WTC11 (cell line): Measurements from ENCODE around the gene TPBGL. TPM values are rescaled to one million over a fixed set of nuclear protein-coding genes. Genes with fewer than 3 reads are reported as not detected.

Experiments used
- ATF1 ChIP-seq: sonication (generic); formaldehyde crosslinking; IDR thresholded peaks from 2 replicates; pipeline ENCODE4 v1.8.1; 2023; ENCODE audit warnings: mild to moderate bottlenecking, moderate library complexity, missing genetic modification reagents
- CBFB ChIP-seq: sonication (generic); formaldehyde crosslinking; IDR thresholded peaks from 2 replicates; pipeline ENCODE4 v1.8.1; 2022; ENCODE audit warnings: mild to moderate bottlenecking, low read depth, missing genetic modification reagents
- CREB1 ChIP-seq: sonication (generic); formaldehyde crosslinking; IDR thresholded peaks from 2 replicates; pipeline ENCODE4 v1.8.0; 2023; ENCODE audit warnings: mild to moderate bottlenecking, missing genetic modification reagents
- CREM ChIP-seq: sonication (generic); formaldehyde crosslinking; IDR thresholded peaks from 2 replicates; pipeline ENCODE4 v1.8.1; 2022; ENCODE audit warnings: mild to moderate bottlenecking, missing genetic modification reagents, moderate library complexity
- ETV6 ChIP-seq: sonication (generic); formaldehyde crosslinking; IDR thresholded peaks from 2 replicates; pipeline ENCODE4 v1.8.1; 2022; ENCODE audit warnings: mild to moderate bottlenecking, missing genetic modification reagents
- FOXJ3 ChIP-seq: sonication (generic); formaldehyde crosslinking; IDR thresholded peaks from 2 replicates; pipeline ENCODE4 v1.9.0; 2021; ENCODE audit warnings: missing genetic modification reagents, mild to moderate bottlenecking, borderline replicate concordance
- FOXK1 ChIP-seq: sonication (generic); formaldehyde crosslinking; IDR thresholded peaks from 2 replicates; pipeline ENCODE4 v1.8.0; 2022; ENCODE audit warnings: mild to moderate bottlenecking, moderate library complexity, missing genetic modification reagents
- JAZF1 ChIP-seq: fragments of 250-450 bp; sonication (Bioruptor Pico); IDR thresholded peaks from 2 replicates; pipeline ENCODE4 v1.9.0; 2021; ENCODE audit warnings: moderate library complexity, mild to moderate bottlenecking, inconsistent platforms
- KAT7 ChIP-seq: sonication (generic); formaldehyde crosslinking; IDR thresholded peaks from 2 replicates; pipeline ENCODE4 v1.8.1; 2023; ENCODE audit warnings: missing genetic modification reagents, mild to moderate bottlenecking, borderline replicate concordance
- NFE2L1 ChIP-seq: sonication (generic); formaldehyde crosslinking; IDR thresholded peaks from 2 replicates; pipeline ENCODE4 v1.8.1; 2023; ENCODE audit warnings: missing genetic modification reagents
- OVOL2 ChIP-seq: fragments of 250-450 bp; sonication (Bioruptor Pico); IDR thresholded peaks from 2 replicates; pipeline ENCODE4 v1.9.0; 2021; ENCODE audit warnings: mild to moderate bottlenecking, borderline replicate concordance
- PRRX2 ChIP-seq: fragments of 250-450 bp; sonication (Bioruptor Pico); IDR thresholded peaks from 2 replicates; pipeline ENCODE4 v1.8.0; 2021; ENCODE audit warnings: mild to moderate bottlenecking
- RORB ChIP-seq: fragments of 250-450 bp; sonication (Bioruptor Pico); IDR thresholded peaks from 2 replicates; pipeline ENCODE4 v1.9.0; 2021; ENCODE audit warnings: mild to moderate bottlenecking
- SMAD3 ChIP-seq: sonication (generic); formaldehyde crosslinking; IDR thresholded peaks from 2 replicates; pipeline ENCODE4 v1.8.0; 2022; ENCODE audit warnings: missing genetic modification reagents, mild to moderate bottlenecking, borderline replicate concordance
- SMAD4 ChIP-seq: sonication (generic); formaldehyde crosslinking; IDR thresholded peaks from 2 replicates; pipeline ENCODE4 v1.8.0; 2022; ENCODE audit warnings: mild to moderate bottlenecking, missing genetic modification reagents
- TCF7 ChIP-seq: sonication (generic); formaldehyde crosslinking; IDR thresholded peaks from 2 replicates; pipeline ENCODE4 v1.8.0; 2022; ENCODE audit warnings: mild to moderate bottlenecking, low read depth, missing genetic modification reagents, moderate library complexity
- ZNF263 ChIP-seq: sonication (generic); formaldehyde crosslinking; IDR thresholded peaks from 2 replicates; pipeline ENCODE4 v1.8.1; 2022; ENCODE audit warnings: low read depth, mild to moderate bottlenecking, moderate library complexity, missing genetic modification reagents
- ZNF396 ChIP-seq: fragments of 250-450 bp; sonication (Bioruptor Pico); IDR thresholded peaks from 2 replicates; pipeline ENCODE4 v1.8.0; 2021; ENCODE audit warnings: mild to moderate bottlenecking, moderate library complexity, borderline replicate concordance
- total RNA-seq: library from RNA; stranded (reverse); gene quantifications from 3 replicates; pipeline ENCODE4 v1.2.3, GENCODE V29; 2021
- TF ChIP-seq, protein P1 (sequence below): sonication (generic); formaldehyde crosslinking; IDR thresholded peaks from 2 replicates; pipeline ENCODE4 v1.8.1; 2023; ENCODE audit warnings: mild to moderate bottlenecking, missing genetic modification reagents
- TF ChIP-seq, protein P2 (sequence below): sonication (generic); formaldehyde crosslinking; IDR thresholded peaks from 2 replicates; pipeline ENCODE4 v1.8.1; 2023; ENCODE audit warnings: mild to moderate bottlenecking, missing genetic modification reagents, moderate library complexity
- TF ChIP-seq, protein P3 (sequence below): fragments of 250-450 bp; sonication (Bioruptor Pico); IDR thresholded peaks from 2 replicates; pipeline ENCODE4 v1.9.0; 2021; ENCODE audit warnings: moderate library complexity, mild to moderate bottlenecking, inconsistent platforms, borderline replicate concordance
- TF ChIP-seq, protein P4 (sequence below): sonication (generic); formaldehyde crosslinking; IDR thresholded peaks from 2 replicates; pipeline ENCODE4 v1.8.1; 2023; ENCODE audit warnings: mild to moderate bottlenecking, missing genetic modification reagents, moderate library complexity
- TF ChIP-seq, protein P5 (sequence below): fragments of 250-450 bp; sonication (Bioruptor Pico); IDR thresholded peaks from 2 replicates; pipeline ENCODE4 v1.9.0; 2021; ENCODE audit warnings: mild to moderate bottlenecking
- TF ChIP-seq, protein P6 (sequence below): sonication (generic); formaldehyde crosslinking; IDR thresholded peaks from 2 replicates; pipeline ENCODE4 v1.8.1; 2022; ENCODE audit warnings: mild to moderate bottlenecking, missing genetic modification reagents, moderate library complexity, borderline replicate concordance
- TF ChIP-seq, protein P7 (sequence below): sonication (generic); formaldehyde crosslinking; IDR thresholded peaks from 2 replicates; pipeline ENCODE4 v1.8.0; 2023; ENCODE audit warnings: mild to moderate bottlenecking, missing genetic modification reagents
- TF ChIP-seq, protein P8 (sequence below): fragments of 250-450 bp; sonication (Bioruptor Pico); IDR thresholded peaks from 2 replicates; pipeline ENCODE4 v1.9.0; 2021; ENCODE audit warnings: mild to moderate bottlenecking, borderline replicate concordance

The TPBGL gene
- total RNA-seq, 1 experiment from 2014 or later = 0.37 TPM

DNA sequence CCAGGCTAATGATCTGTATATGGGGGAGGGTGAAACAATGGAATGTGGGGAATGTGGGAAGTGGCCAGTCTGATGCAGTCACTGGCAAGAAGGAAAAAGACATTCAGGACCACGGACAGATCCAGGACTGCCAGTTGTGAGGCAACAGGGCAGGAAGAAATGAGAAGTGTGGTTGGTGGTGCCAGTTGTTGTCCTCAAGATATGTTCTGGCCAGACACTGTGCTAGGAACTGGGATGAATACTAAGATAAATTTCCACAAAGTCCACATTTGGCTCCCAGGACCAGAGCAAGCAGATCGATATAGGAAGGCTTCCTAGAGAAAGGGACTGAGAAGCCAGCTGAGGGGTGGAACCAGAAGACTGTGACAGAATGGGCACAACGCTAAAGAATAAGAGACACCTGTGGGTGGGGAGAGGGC, 6.8 kb upstream of the TPBGL start (continued):
- TF ChIP-seq, protein P1, sequence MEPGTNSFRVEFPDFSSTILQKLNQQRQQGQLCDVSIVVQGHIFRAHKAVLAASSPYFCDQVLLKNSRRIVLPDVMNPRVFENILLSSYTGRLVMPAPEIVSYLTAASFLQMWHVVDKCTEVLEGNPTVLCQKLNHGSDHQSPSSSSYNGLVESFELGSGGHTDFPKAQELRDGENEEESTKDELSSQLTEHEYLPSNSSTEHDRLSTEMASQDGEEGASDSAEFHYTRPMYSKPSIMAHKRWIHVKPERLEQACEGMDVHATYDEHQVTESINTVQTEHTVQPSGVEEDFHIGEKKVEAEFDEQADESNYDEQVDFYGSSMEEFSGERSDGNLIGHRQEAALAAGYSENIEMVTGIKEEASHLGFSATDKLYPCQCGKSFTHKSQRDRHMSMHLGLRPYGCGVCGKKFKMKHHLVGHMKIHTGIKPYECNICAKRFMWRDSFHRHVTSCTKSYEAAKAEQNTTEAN (CRISPR knock-in tag) = no peak; the same call in 1 of the 2 replicates
- TF ChIP-seq SMAD3 (CRISPR knock-in tag) = peak; percentile 72; the same call in 1 of the 2 replicates
- TF ChIP-seq, protein P2, sequence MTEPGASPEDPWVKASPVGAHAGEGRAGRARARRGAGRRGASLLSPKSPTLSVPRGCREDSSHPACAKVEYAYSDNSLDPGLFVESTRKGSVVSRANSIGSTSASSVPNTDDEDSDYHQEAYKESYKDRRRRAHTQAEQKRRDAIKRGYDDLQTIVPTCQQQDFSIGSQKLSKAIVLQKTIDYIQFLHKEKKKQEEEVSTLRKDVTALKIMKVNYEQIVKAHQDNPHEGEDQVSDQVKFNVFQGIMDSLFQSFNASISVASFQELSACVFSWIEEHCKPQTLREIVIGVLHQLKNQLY (CRISPR knock-in tag) = no peak
- TF ChIP-seq OVOL2 (CRISPR knock-in tag) = no peak
- TF ChIP-seq JAZF1 (CRISPR knock-in tag) = no peak
- no peak for TF ChIP-seq ATF1 (CRISPR knock-in tag)
- no peak for TF ChIP-seq ETV6 (CRISPR knock-in tag)
- TF ChIP-seq, protein P3, sequence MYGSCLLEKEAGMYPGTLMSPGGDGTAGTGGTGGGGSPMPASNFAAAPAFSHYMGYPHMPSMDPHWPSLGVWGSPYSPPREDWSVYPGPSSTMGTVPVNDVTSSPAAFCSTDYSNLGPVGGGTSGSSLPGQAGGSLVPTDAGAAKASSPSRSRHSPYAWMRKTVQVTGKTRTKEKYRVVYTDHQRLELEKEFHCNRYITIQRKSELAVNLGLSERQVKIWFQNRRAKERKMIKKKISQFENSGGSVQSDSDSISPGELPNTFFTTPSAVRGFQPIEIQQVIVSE (CRISPR knock-in tag) = no peak
- TF ChIP-seq, protein P4, sequence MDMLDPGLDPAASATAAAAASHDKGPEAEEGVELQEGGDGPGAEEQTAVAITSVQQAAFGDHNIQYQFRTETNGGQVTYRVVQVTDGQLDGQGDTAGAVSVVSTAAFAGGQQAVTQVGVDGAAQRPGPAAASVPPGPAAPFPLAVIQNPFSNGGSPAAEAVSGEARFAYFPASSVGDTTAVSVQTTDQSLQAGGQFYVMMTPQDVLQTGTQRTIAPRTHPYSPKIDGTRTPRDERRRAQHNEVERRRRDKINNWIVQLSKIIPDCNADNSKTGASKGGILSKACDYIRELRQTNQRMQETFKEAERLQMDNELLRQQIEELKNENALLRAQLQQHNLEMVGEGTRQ = no peak
- no peak for TF ChIP-seq CBFB (CRISPR knock-in tag)
- TF ChIP-seq KAT7 (CRISPR knock-in tag) = no peak
- no peak for TF ChIP-seq ZNF263 (CRISPR knock-in tag)
- TF ChIP-seq TCF7 = no peak
- no peak for TF ChIP-seq RORB (CRISPR knock-in tag)
- TF ChIP-seq CREM = no peak
- peak; percentile 55; the same call in 1 of the 2 replicates for TF ChIP-seq CREB1 (CRISPR knock-in tag)
- TF ChIP-seq, protein P5, sequence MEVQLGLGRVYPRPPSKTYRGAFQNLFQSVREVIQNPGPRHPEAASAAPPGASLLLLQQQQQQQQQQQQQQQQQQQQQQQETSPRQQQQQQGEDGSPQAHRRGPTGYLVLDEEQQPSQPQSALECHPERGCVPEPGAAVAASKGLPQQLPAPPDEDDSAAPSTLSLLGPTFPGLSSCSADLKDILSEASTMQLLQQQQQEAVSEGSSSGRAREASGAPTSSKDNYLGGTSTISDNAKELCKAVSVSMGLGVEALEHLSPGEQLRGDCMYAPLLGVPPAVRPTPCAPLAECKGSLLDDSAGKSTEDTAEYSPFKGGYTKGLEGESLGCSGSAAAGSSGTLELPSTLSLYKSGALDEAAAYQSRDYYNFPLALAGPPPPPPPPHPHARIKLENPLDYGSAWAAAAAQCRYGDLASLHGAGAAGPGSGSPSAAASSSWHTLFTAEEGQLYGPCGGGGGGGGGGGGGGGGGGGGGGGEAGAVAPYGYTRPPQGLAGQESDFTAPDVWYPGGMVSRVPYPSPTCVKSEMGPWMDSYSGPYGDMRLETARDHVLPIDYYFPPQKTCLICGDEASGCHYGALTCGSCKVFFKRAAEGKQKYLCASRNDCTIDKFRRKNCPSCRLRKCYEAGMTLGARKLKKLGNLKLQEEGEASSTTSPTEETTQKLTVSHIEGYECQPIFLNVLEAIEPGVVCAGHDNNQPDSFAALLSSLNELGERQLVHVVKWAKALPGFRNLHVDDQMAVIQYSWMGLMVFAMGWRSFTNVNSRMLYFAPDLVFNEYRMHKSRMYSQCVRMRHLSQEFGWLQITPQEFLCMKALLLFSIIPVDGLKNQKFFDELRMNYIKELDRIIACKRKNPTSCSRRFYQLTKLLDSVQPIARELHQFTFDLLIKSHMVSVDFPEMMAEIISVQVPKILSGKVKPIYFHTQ = no peak
- TF ChIP-seq, protein P6, sequence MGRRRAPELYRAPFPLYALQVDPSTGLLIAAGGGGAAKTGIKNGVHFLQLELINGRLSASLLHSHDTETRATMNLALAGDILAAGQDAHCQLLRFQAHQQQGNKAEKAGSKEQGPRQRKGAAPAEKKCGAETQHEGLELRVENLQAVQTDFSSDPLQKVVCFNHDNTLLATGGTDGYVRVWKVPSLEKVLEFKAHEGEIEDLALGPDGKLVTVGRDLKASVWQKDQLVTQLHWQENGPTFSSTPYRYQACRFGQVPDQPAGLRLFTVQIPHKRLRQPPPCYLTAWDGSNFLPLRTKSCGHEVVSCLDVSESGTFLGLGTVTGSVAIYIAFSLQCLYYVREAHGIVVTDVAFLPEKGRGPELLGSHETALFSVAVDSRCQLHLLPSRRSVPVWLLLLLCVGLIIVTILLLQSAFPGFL = no peak
- TF ChIP-seq, protein P7, sequence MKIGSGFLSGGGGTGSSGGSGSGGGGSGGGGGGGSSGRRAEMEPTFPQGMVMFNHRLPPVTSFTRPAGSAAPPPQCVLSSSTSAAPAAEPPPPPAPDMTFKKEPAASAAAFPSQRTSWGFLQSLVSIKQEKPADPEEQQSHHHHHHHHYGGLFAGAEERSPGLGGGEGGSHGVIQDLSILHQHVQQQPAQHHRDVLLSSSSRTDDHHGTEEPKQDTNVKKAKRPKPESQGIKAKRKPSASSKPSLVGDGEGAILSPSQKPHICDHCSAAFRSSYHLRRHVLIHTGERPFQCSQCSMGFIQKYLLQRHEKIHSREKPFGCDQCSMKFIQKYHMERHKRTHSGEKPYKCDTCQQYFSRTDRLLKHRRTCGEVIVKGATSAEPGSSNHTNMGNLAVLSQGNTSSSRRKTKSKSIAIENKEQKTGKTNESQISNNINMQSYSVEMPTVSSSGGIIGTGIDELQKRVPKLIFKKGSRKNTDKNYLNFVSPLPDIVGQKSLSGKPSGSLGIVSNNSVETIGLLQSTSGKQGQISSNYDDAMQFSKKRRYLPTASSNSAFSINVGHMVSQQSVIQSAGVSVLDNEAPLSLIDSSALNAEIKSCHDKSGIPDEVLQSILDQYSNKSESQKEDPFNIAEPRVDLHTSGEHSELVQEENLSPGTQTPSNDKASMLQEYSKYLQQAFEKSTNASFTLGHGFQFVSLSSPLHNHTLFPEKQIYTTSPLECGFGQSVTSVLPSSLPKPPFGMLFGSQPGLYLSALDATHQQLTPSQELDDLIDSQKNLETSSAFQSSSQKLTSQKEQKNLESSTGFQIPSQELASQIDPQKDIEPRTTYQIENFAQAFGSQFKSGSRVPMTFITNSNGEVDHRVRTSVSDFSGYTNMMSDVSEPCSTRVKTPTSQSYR = no peak
- no peak for TF ChIP-seq FOXJ3 (CRISPR knock-in tag)
- no peak for TF ChIP-seq PRRX2 (CRISPR knock-in tag)
- TF ChIP-seq ZNF396 (CRISPR knock-in tag) = no peak
- TF ChIP-seq, protein P8, sequence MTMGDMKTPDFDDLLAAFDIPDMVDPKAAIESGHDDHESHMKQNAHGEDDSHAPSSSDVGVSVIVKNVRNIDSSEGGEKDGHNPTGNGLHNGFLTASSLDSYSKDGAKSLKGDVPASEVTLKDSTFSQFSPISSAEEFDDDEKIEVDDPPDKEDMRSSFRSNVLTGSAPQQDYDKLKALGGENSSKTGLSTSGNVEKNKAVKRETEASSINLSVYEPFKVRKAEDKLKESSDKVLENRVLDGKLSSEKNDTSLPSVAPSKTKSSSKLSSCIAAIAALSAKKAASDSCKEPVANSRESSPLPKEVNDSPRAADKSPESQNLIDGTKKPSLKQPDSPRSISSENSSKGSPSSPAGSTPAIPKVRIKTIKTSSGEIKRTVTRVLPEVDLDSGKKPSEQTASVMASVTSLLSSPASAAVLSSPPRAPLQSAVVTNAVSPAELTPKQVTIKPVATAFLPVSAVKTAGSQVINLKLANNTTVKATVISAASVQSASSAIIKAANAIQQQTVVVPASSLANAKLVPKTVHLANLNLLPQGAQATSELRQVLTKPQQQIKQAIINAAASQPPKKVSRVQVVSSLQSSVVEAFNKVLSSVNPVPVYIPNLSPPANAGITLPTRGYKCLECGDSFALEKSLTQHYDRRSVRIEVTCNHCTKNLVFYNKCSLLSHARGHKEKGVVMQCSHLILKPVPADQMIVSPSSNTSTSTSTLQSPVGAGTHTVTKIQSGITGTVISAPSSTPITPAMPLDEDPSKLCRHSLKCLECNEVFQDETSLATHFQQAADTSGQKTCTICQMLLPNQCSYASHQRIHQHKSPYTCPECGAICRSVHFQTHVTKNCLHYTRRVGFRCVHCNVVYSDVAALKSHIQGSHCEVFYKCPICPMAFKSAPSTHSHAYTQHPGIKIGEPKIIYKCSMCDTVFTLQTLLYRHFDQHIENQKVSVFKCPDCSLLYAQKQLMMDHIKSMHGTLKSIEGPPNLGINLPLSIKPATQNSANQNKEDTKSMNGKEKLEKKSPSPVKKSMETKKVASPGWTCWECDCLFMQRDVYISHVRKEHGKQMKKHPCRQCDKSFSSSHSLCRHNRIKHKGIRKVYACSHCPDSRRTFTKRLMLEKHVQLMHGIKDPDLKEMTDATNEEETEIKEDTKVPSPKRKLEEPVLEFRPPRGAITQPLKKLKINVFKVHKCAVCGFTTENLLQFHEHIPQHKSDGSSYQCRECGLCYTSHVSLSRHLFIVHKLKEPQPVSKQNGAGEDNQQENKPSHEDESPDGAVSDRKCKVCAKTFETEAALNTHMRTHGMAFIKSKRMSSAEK (CRISPR knock-in tag) = no peak
- 0 out of 2 replicates have a peak, but pooled peaks have one; percentile 41 for TF ChIP-seq SMAD4 (CRISPR knock-in tag)
- TF ChIP-seq FOXK1 (CRISPR knock-in tag) = no peak
- 0 out of 2 replicates have a peak, but pooled peaks have one; percentile 44 for TF ChIP-seq NFE2L1 (CRISPR knock-in tag)
